ENCODE results near the gene LRRTM4.

LRRTM4 gene

GRCh38 chr2:77521931-77522470, at the start of gene LRRTM4:
Gene LRRTM4 (minus strand): TSS chr2:77522376.
- DNase-seq (ENCODE audit: low read depth in 2 of 2) = no peak

- DNase-seq (ENCODE audit: low read depth in 2 of 2) = no peak
Measured at GRCh38 chr2:77571545-77571944, 49.4 kb upstream of the LRRTM4 start.

- no peak for DNase-seq (ENCODE audit: low read depth in 2 of 2)
Measured at GRCh38 chr2:77567723-77568122, 45.5 kb upstream of the LRRTM4 start.

- no peak for DNase-seq (ENCODE audit: low read depth in 2 of 2)
Measured at GRCh38 chr2:77566582-77566981, 44.4 kb upstream of the LRRTM4 start.

- no peak for DNase-seq (ENCODE audit: low read depth in 2 of 2)
Measured at GRCh38 chr2:77566131-77566530, 44.0 kb upstream of the LRRTM4 start.

- DNase-seq (ENCODE audit: low read depth in 2 of 2) = no peak
Measured at GRCh38 chr2:77552956-77553355, 30.8 kb upstream of the LRRTM4 start.

- no peak for DNase-seq (ENCODE audit: low read depth in 2 of 2)
Measured at GRCh38 chr2:77538031-77538430, 15.9 kb upstream of the LRRTM4 start.

GRCh38 chr2:77522888-77523287, 712 bp upstream of the LRRTM4 start:
- no peak for DNase-seq (ENCODE audit: low read depth in 2 of 2)

GRCh38 chr2:77521548-77521891, 656 bp downstream of the LRRTM4 start:
- no peak for DNase-seq (ENCODE audit: low read depth in 2 of 2)

- no peak for DNase-seq (ENCODE audit: low read depth in 2 of 2)
Measured at GRCh38 chr2:77520641-77521547, 1.3 kb downstream of the LRRTM4 start.

GRCh38 chr2:77519888-77520506, 2.2 kb downstream of the LRRTM4 start:
- no peak for DNase-seq (ENCODE audit: low read depth in 2 of 2)

- DNase-seq (ENCODE audit: low read depth in 2 of 2) = no peak
Measured at GRCh38 chr2:77519164-77519887, 2.9 kb downstream of the LRRTM4 start.

- no peak for DNase-seq (ENCODE audit: low read depth in 2 of 2)
Measured at GRCh38 chr2:77518311-77518710, 3.9 kb downstream of the LRRTM4 start.

- no peak for DNase-seq (ENCODE audit: low read depth in 2 of 2)
Measured at GRCh38 chr2:77513191-77513590, 9.0 kb downstream of the LRRTM4 start.

GRCh38 chr2:77512507-77512906, 9.7 kb downstream of the LRRTM4 start:
- no peak for DNase-seq (ENCODE audit: low read depth in 2 of 2)

- no peak for DNase-seq (ENCODE audit: low read depth in 2 of 2)
Measured at GRCh38 chr2:77508511-77508910, 13.7 kb downstream of the LRRTM4 start.

- DNase-seq (ENCODE audit: low read depth in 2 of 2) = no peak
Measured at GRCh38 chr2:77507657-77508056, 14.5 kb downstream of the LRRTM4 start.

GRCh38 chr2:77488141-77488540, 34.0 kb downstream of the LRRTM4 start:
- no peak for DNase-seq (ENCODE audit: low read depth in 2 of 2)

- no peak for DNase-seq (ENCODE audit: low read depth in 2 of 2)
Measured at GRCh38 chr2:77487074-77487803, 34.9 kb downstream of the LRRTM4 start.

GRCh38 chr2:77484026-77484425, 38.1 kb downstream of the LRRTM4 start:
- no peak for DNase-seq (ENCODE audit: low read depth in 2 of 2)

- no peak for DNase-seq (ENCODE audit: low read depth in 2 of 2)
Measured at GRCh38 chr2:77479895-77480294, 42.3 kb downstream of the LRRTM4 start.

- no peak for DNase-seq (ENCODE audit: low read depth in 2 of 2)
Measured at GRCh38 chr2:77479395-77479794, 42.8 kb downstream of the LRRTM4 start.

All from stimulated activated CD8-positive, alpha-beta memory T cell treated with anti-CD3 and anti-CD28 coated beads, Interleukin-2, amount 100 ng/mL, for 48 hours (primary cell).